Measurements from ENCODE around the gene ZNF514. TPM values are rescaled to one million over a fixed set of nuclear protein-coding genes. Genes with fewer than 3 reads are reported as not detected.
A peak's percentile ranks its signal among the peaks of the same experiment; 100 is the strongest.

The ZNF514 gene
- total RNA-seq, 2 donors from 2014 or later = 11.2 to 13.8 TPM

DNA sequence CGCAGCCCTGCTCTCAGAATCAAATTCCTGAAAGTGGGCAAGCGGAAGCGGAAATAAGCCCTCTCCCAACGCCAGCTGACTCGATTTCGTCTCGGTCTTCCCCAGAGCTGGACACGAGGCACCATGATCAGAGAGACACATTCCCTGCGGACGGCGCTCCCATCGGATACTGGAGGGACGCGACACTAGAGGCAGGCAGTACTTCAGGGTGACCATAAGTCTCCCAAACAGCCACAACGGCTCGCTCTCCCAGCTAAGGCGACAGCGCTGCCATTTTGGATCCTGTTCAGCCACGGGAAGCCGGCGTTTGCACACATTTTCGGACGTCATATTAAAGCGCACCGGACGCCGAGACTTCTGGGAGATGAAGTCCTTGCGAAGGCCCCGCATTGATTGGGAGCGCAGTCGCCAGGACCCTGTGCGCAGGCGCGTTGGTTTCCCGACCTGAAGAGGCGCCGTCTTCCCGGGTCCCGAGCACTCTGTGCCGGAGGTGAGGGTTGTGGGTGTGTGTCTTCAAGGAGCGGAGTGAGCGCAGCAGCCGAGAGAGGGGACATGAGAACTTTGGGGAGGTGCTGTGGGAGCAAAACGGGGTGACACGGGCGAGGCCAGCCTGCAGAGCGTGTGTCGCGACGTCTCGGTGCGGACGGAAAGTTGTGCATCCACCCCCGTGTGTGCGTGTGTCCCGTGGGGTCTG is 5.9 kb upstream of the ZNF514 start, which contains the start of gene ZNF2:
TSS of gene ZNF2 (plus strand) at position 439 of the 694 bp plus-strand sequence. CDS start 10,418 bp downstream, outside the sequence.
- WGBS, 2 donors = 0% methylated on average over 4 to 55 of the region's 56 CpGs
- TF ChIP-seq POLR2A (IDR thresholded peaks at IDR 0.05) = peak; percentile 64 to 95 (median 89)
- TF ChIP-seq, protein P1, sequence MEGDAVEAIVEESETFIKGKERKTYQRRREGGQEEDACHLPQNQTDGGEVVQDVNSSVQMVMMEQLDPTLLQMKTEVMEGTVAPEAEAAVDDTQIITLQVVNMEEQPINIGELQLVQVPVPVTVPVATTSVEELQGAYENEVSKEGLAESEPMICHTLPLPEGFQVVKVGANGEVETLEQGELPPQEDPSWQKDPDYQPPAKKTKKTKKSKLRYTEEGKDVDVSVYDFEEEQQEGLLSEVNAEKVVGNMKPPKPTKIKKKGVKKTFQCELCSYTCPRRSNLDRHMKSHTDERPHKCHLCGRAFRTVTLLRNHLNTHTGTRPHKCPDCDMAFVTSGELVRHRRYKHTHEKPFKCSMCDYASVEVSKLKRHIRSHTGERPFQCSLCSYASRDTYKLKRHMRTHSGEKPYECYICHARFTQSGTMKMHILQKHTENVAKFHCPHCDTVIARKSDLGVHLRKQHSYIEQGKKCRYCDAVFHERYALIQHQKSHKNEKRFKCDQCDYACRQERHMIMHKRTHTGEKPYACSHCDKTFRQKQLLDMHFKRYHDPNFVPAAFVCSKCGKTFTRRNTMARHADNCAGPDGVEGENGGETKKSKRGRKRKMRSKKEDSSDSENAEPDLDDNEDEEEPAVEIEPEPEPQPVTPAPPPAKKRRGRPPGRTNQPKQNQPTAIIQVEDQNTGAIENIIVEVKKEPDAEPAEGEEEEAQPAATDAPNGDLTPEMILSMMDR (IDR thresholded peaks at IDR 0.05) = no peak
- H3K4me1 ChIP-seq = peaks cover 29% of the 10 kb centered on the region
- intact Hi-C loops (cut with DNase I) = no loop called here
- H3K9me3 ChIP-seq = no peaks in the 10 kb centered on the region
- DNase-seq = peak; percentile 98 to 99 (median 98)
- no peaks in the 10 kb centered on the region for H3K36me3 ChIP-seq (replicated peaks in 1 of 2; ENCODE audit: insufficient read depth in 1 of 2, low read depth in 2 of 2)
- peak within 1 kb of the TSS; percentile 75 to 97 (median 94) for H3K27ac ChIP-seq
- H3K4me3 ChIP-seq = peak within 1 kb of the TSS; percentile 54 to 64
- peak; percentile 99 for ATAC-seq
- H3K27me3 ChIP-seq = no peaks in the 10 kb centered on the region

DNA sequence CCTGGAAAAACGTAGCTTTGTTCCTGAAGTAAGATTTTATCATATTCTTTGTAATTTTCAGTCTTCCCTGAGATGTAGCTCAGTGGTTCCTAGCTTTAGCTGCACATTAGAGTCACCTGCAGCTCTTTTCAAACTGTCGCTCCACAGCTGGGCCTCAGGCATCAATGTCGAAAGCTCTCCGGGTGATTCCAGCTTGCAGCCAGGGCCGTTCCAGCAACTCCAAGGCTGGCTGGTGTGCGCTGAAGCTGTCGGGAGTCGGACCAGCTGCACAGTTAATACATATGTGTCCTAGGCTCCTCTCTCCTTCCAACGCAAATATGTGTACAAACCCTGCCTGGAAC is 5.4 kb upstream of the ZNF514 start:
- Histone ChIP-seq H3K36me3 (replicated peaks in 1 of 2; ENCODE audit: insufficient read depth in 1 of 2, low read depth in 2 of 2) (no peaks in the 10 kb centered on the region), H3K4me1 (peaks cover 29% of the 10 kb centered on the region), H3K9me3 (no peaks in the 10 kb centered on the region), H3K27ac (peak overlapping the region; percentile 75 to 97 (median 94)), H3K27me3 (no peaks in the 10 kb centered on the region), H3K4me3 (peak overlapping the region; percentile 26 to 64)
- DNase-seq = no peak
- intact Hi-C loops (cut with DNase I) = no loop called here
- no peak for TF ChIP-seq POLR2A (IDR thresholded peaks at IDR 0.05)
- TF ChIP-seq, protein P1 (IDR thresholded peaks at IDR 0.05) = no peak
- 0 to 1% methylated on average over 5 to 9 of the region's 9 CpGs for WGBS, 2 donors
- ATAC-seq = peak; percentile 38

DNA sequence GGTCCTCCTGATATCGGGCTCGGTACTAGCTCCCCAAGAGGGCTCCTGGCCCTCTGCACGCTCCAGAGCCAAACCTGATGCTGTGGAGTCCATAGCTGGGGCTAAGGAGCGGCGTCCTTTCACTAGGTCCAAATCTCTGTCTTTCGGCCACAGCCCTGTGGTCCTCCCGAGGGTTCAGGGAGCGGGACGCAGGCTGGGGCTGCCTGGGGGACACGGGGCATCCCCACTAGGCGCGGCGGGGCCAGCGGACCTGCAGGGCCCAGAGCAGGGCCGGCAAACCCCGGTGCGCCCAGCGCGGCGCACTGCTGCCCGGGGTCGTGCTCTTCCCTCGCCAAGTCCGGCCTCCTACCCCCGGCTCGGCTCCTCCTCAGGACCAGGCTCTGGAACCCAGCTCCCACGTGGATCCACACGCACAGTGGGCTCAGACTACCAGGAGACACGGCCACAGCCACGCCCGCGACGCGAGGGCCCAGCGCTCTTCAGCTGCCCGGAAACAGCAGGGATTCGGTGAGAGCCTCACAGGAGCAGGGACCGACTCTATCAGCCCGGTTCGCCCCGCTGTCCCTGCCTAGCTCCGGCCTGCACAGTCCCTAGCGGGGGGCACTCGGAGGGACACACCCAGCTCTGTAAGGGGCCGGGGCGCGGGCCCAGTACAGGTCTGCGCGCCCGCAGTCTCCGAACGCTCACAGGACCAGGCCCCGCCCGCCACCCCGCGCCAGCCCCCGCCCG is 593 bp downstream of the ZNF514 start:
- Histone ChIP-seq H3K9me3 (peaks cover 0 to 12% (median 0%) of the 10 kb centered on the region in 3 donors), H3K36me3 (replicated peaks in 1 of 2; ENCODE audit: insufficient read depth in 1 of 2, low read depth in 2 of 2) (peaks cover 0 to 5% of the 10 kb centered on the region in 2 donors), H3K27me3 (no peaks in the 10 kb centered on the region), H3K27ac (peak overlapping the region in 3 of 4 donors; percentile 59 to 77 (median 72)), H3K4me3 (peak overlapping the region; percentile 57 to 78), H3K4me1 (peaks cover 20% of the 10 kb centered on the region)
- ATAC-seq = peak; percentile 63
- DNase-seq = peak; percentile 48 to 62 (median 51)
- TF ChIP-seq POLR2A (IDR thresholded peaks at IDR 0.05) = peak; percentile 14 to 41 (median 38)
- TF ChIP-seq, protein P1 (IDR thresholded peaks at IDR 0.05) = no peak
- intact Hi-C loops (cut with DNase I) = no loop called here
- 1 to 5% methylated on average over 4 to 57 of the region's 58 CpGs for WGBS, 2 donors

DNA sequence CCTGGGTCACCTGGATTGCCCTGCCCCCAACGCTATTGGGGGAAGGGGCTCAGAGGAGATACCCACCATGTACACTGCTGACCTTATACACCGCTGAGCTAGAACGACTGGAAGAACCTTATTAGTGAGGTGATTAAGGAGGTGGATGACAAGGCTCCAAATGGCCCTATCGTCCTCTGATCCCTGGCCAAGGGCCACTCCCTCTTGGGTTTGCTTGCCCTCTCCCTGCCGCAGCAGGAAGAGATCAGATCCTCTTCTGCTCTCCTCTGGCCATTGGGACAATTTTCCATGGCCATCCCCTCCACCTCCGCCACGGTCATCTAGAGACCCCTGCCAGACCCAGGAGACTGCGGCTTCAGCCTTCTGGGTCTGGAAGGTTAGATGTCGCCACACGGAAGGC is 1.2 kb downstream of the ZNF514 start:
- peak in 1 of 4 donors; percentile 11 for DNase-seq
- Histone ChIP-seq H3K27ac (peak overlapping the region in 1 of 4 donors; percentile 77), H3K4me3 (peak overlapping the region in 1 of 2 donors; percentile 57), H3K4me1 (peaks cover 14% of the 10 kb centered on the region), H3K36me3 (replicated peaks in 1 of 2; ENCODE audit: insufficient read depth in 1 of 2, low read depth in 2 of 2) (peaks cover 0 to 6% of the 10 kb centered on the region in 2 donors), H3K27me3 (no peaks in the 10 kb centered on the region), H3K9me3 (peaks cover 0 to 12% (median 0%) of the 10 kb centered on the region in 3 donors)
- no peak for ATAC-seq
- WGBS, 2 donors = 59 to 61% methylated on average over 10 of the region's 10 CpGs
- TF ChIP-seq, protein P1 (IDR thresholded peaks at IDR 0.05) = no peak
- no peak for TF ChIP-seq POLR2A (IDR thresholded peaks at IDR 0.05)
- intact Hi-C loops (cut with DNase I) = no loop called here

All from body of pancreas (tissue), 4 donors.